Measurements from ENCODE around the gene GRHPR. TPM values are rescaled to one million over a fixed set of nuclear protein-coding genes. Genes with fewer than 3 reads are reported as not detected.

Gene GRHPR
- total and polyA plus RNA-seq, 2 of the 4 experiments (the other 2 are of a cell fraction): 182 to 191 TPM

GRCh38 chr9:37444890-37445289, 22.4 kb downstream of the GRHPR start:
- Histone ChIP-seq H2AFZ (replicated peaks; ENCODE audit: low read length, poor library complexity) (no peak overlapping the region), H3K9me1 (ENCODE audit: insufficient read depth, low read length) (peaks cover 11% of the 10 kb centered on the region), H3K9me3 (ENCODE audit: control insufficient read depth, insufficient read depth, low read length) (no peaks in the 10 kb centered on the region), H3K23ac (ENCODE audit: low read depth, low read length) (no peak overlapping the region), H4K8ac (ENCODE audit: low read depth in 2 of 2, low read length in 2 of 2) (no peak overlapping the region), H3K9ac (ENCODE audit: low read depth, low read length) (no peak overlapping the region), H2BK20ac (ENCODE audit: low read depth, low read length) (no peak overlapping the region), H2AK9ac (replicated peaks; ENCODE audit: low read depth, low read length, poor library complexity) (no peak overlapping the region), H3K4ac (ENCODE audit: low read depth, low read length) (no peak overlapping the region), H3K79me1 (ENCODE audit: low read depth in 1 of 2, low read length in 2 of 2) (peaks cover 43 to 88% of the 10 kb centered on the region in 2 experiments), H4K5ac (ENCODE audit: low read depth, low read length) (no peak overlapping the region), H2BK5ac (ENCODE audit: low read depth, low read length, poor library complexity, severe bottlenecking) (no peak overlapping the region), H3K18ac (ENCODE audit: low read depth, low read length) (no peak overlapping the region), H3K27me3 (ENCODE audit: control insufficient read depth, insufficient read depth, low read length) (no peaks in the 10 kb centered on the region), H2AK5ac (ENCODE audit: low read depth, low read length) (no peak overlapping the region), H3K27ac (ENCODE audit: insufficient read depth, low read length) (no peak overlapping the region), H3K14ac (replicated peaks; ENCODE audit: low read depth, low read length) (no peak overlapping the region), H4K20me1 (ENCODE audit: insufficient read depth, low read length) (peaks cover 20% of the 10 kb centered on the region), H3K4me3 (ENCODE audit: insufficient read depth, low read depth, low read length) (no peak overlapping the region), H3K56ac (ENCODE audit: extremely low read depth, insufficient read depth, low read length) (no peak overlapping the region), H3K4me1 (ENCODE audit: control insufficient read depth, insufficient read depth, low read length) (peaks cover 16% of the 10 kb centered on the region), H2BK15ac (ENCODE audit: low read depth, low read length) (no peak overlapping the region), H4K91ac (ENCODE audit: insufficient read depth, low read depth, low read length) (no peak overlapping the region), H3K4me2 (ENCODE audit: low read depth, low read length) (no peak overlapping the region), H2BK120ac (ENCODE audit: low read depth, low read length) (no peak overlapping the region), H3K36me3 (ENCODE audit: control insufficient read depth, insufficient read depth, low read length) (peaks cover 28% of the 10 kb centered on the region)
- TF ChIP-seq FOS (IDR thresholded peaks at IDR 0.05; ENCODE audit: low read depth, low read length): no peak
- TF ChIP-seq NFE2L2 (IDR thresholded peaks at IDR 0.05; ENCODE audit: low read depth, low read length): no peak
- no peak for TF ChIP-seq RFX5 (IDR thresholded peaks at IDR 0.05; ENCODE audit: low read depth, low read length)
- no peak for TF ChIP-seq RAD21 (IDR thresholded peaks at IDR 0.05; ENCODE audit: low read length)
- no peak for TF ChIP-seq POLR2A (IDR thresholded peaks at IDR 0.05; ENCODE audit: low read depth, low read length)
- TF ChIP-seq CEBPB (IDR thresholded peaks at IDR 0.05; ENCODE audit: low read depth, low read length): no peak
- no peak for TF ChIP-seq CHD1 (IDR thresholded peaks at IDR 0.05; ENCODE audit: low read depth, low read length)
- TF ChIP-seq MAZ (IDR thresholded peaks at IDR 0.05; ENCODE audit: borderline replicate concordance, low read depth, low read length): no peak
- no peak for TF ChIP-seq SMC3 (IDR thresholded peaks at IDR 0.05; ENCODE audit: low read depth, low read length)
- TF ChIP-seq RCOR1 (IDR thresholded peaks at IDR 0.05; ENCODE audit: insufficient replicate concordance, low read length): no peak
- no peak for TF ChIP-seq MXI1 (IDR thresholded peaks at IDR 0.05; ENCODE audit: borderline replicate concordance, low read depth, low read length)
- TF ChIP-seq MAFK (IDR thresholded peaks at IDR 0.05; ENCODE audit: low read depth, low read length): no peak
- TF ChIP-seq USF2 (IDR thresholded peaks at IDR 0.05; ENCODE audit: low read depth, low read length): no peak
- no peak for TF ChIP-seq BHLHE40 (IDR thresholded peaks at IDR 0.05; ENCODE audit: low read depth, low read length)
- TF ChIP-seq ELK1 (IDR thresholded peaks at IDR 0.05; ENCODE audit: borderline replicate concordance, low read depth, low read length): no peak
- TF ChIP-seq CTCF (conservative IDR thresholded peaks at IDR 0.05; ENCODE audit: low read depth, low read length): no peak
- in situ Hi-C loops (cut with MboI; ENCODE audit: low sequenced_read_pairs) (no loop called here), intact Hi-C loops (cut with micrococcal nuclease) (no loop called here), dilution Hi-C loops (cut with HindIII; ENCODE audit: low sequenced_read_pairs, unreplicated experiment) (no loop called here)
- WGBS, 2 experiments (ENCODE audit: extremely low coverage in 2 of 2, insufficient read length in 1 of 2): no CpG with 5 or more reads among the region's 2 CpGs
- ATAC-seq (ENCODE audit: low read depth) (no peak), DNase-seq (no peak)
- ChIA-PET POLR2A (ENCODE audit: unreplicated experiment) (no interaction called here), CTCF (interaction anchor here (0.7 kb wide), 1 partner anchor 22 kb away, joined by 4 read pairs; the partner anchor contains the start of gene GRHPR)
- BruUV-seq (replicated peaks): no TSS peak
